T-helper 2 cell (primary cell): ENCODE results near the gene PHF11.

ENCODE experiments used
- DNase-seq, 5 experiments: peaks; one replicate each; pipeline versions ENCODE4 v3.0.0 to v3.0.0-alpha.2; 2012 to 2022

PHF11 gene

GRCh38 chr13:49498206-49498605 is 2.5 kb downstream of the PHF11 start:
- DNase-seq, result peak in 2 of 5 experiments; percentile 4 to 57

GRCh38 chr13:49499889-49500660 is 4.3 kb downstream of the PHF11 start:
- peak in 1 of 5 experiments; percentile 48 for DNase-seq

GRCh38 chr13:49502954-49503353 is 7.2 kb downstream of the PHF11 start:
- DNase-seq, result no peak

- no peak for DNase-seq
Observed at GRCh38 chr13:49503951-49504350, 8.2 kb downstream of the PHF11 start.

- no peak for DNase-seq
Observed at GRCh38 chr13:49512578-49512977, 16.8 kb downstream of the PHF11 start.

- DNase-seq, result no peak
Observed at GRCh38 chr13:49516467-49516866, 20.7 kb downstream of the PHF11 start.

GRCh38 chr13:49517461-49517860 is 21.7 kb downstream of the PHF11 start:
- DNase-seq, result no peak

- no peak for DNase-seq
Observed at GRCh38 chr13:49521224-49521623, 25.5 kb downstream of the PHF11 start.

- peak in 1 of 5 experiments; percentile 48 for DNase-seq
Observed at GRCh38 chr13:49524740-49525501, 29.2 kb downstream of the PHF11 start.

GRCh38 chr13:49527123-49527522 is 31.4 kb downstream of the PHF11 start:
- no peak for DNase-seq

- no peak for DNase-seq
Observed at GRCh38 chr13:49528161-49528560, 32.4 kb downstream of the PHF11 start.

- no peak for DNase-seq
Observed at GRCh38 chr13:49530457-49530856, 34.7 kb downstream of the PHF11 start.

GRCh38 chr13:49532593-49532992 is 36.8 kb downstream of the PHF11 start:
- DNase-seq, result no peak

GRCh38 chr13:49533011-49533410 is 37.3 kb downstream of the PHF11 start:
- no peak for DNase-seq

GRCh38 chr13:49533591-49534269 is 38.0 kb downstream of the PHF11 start:
- DNase-seq, result no peak

GRCh38 chr13:49536144-49536873 is 40.6 kb downstream of the PHF11 start:
- no peak for DNase-seq

GRCh38 chr13:49538404-49538803 is 42.7 kb downstream of the PHF11 start:
- DNase-seq, result no peak

- DNase-seq, result no peak
Observed at GRCh38 chr13:49539313-49539712, 43.6 kb downstream of the PHF11 start.

GRCh38 chr13:49539746-49540145 is 44.0 kb downstream of the PHF11 start:
- DNase-seq, result no peak

- peak in 1 of 5 experiments; percentile 57 for DNase-seq
Observed at GRCh38 chr13:49540552-49540951, 44.8 kb downstream of the PHF11 start.

- no peak for DNase-seq
Observed at GRCh38 chr13:49543656-49544055, 47.9 kb downstream of the PHF11 start.

GRCh38 chr13:49545661-49546060 is 49.9 kb downstream of the PHF11 start:
- no peak for DNase-seq

GRCh38 chr13:49546561-49546960 is 50.8 kb downstream of the PHF11 start:
- no peak for DNase-seq
